ENCODE results near the gene CDYL2.

- TF ChIP-seq CTCF (IDR thresholded peaks at IDR 0.05; ENCODE audit: low read depth, low read length) (no peak), EZH2phosphoT487 (IDR thresholded peaks at IDR 0.05; ENCODE audit: low read depth) (no peak)
Measured at GRCh38 chr16:80601182-80601581, 203.2 kb downstream of the CDYL2 start.
